ENCODE measurements around the gene FSIP1. TPM values are rescaled to one million over a fixed set of nuclear protein-coding genes. Genes with fewer than 3 reads are reported as not detected.

FSIP1 gene
- total RNA-seq, 2 donors from 2014 or later: 0.77 to 1.7 TPM

GRCh38 chr15:39792844-39793335 lies 10.2 kb upstream of the FSIP1 start:
- no peak overlapping the region for H3K27ac ChIP-seq (ENCODE audit: low read depth, low read length)
- no peak overlapping the region for H3K9ac ChIP-seq (ENCODE audit: extremely low read depth, low read length, poor library complexity, severe bottlenecking)
- no peak for TF ChIP-seq CTCF (conservative IDR thresholded peaks at IDR 0.05)
- H3K27me3 Mint-ChIP-seq (ENCODE audit: insufficient read depth): no peaks in the 10 kb centered on the region
- H3K4me1 ChIP-seq (ENCODE audit: control insufficient read depth, insufficient read depth, low read length): no peaks in the 10 kb centered on the region
- peaks cover 19% of the 10 kb centered on the region for H3K4me1 Mint-ChIP-seq
- no peaks in the 10 kb centered on the region for H3K9me3 Mint-ChIP-seq
- H3K36me3 ChIP-seq (ENCODE audit: control insufficient read depth, insufficient read depth, low read length): no peaks in the 10 kb centered on the region
- H3K9me3 ChIP-seq (ENCODE audit: control insufficient read depth, low read length): no peaks in the 10 kb centered on the region
- 94 to 100% methylated on average over 2 to 4 of the region's 4 CpGs for WGBS, 2 experiments (ENCODE audit: insufficient coverage in 1 of 2, insufficient read length in 1 of 2)
- H3K36me3 Mint-ChIP-seq (ENCODE audit: low read depth): no peaks in the 10 kb centered on the region
- H3K27me3 ChIP-seq (ENCODE audit: control insufficient read depth, insufficient read depth, low read length, poor library complexity, severe bottlenecking): no peaks in the 10 kb centered on the region
- H3K4me3 Mint-ChIP-seq: no peak overlapping the region
- DNase-seq: no peak
- H3K4me3 ChIP-seq (ENCODE audit: low read length): no peak overlapping the region
- H3K27ac Mint-ChIP-seq: no peak overlapping the region

GRCh38 chr15:39792025-39792843 lies 9.6 kb upstream of the FSIP1 start:
- no peaks in the 10 kb centered on the region for H3K36me3 Mint-ChIP-seq (ENCODE audit: low read depth)
- H3K27me3 Mint-ChIP-seq (ENCODE audit: insufficient read depth): no peaks in the 10 kb centered on the region
- Histone ChIP-seq H3K27me3 (ENCODE audit: control insufficient read depth, insufficient read depth, low read length, poor library complexity, severe bottlenecking) (no peaks in the 10 kb centered on the region), H3K9me3 (ENCODE audit: control insufficient read depth, low read length) (no peaks in the 10 kb centered on the region), H3K9ac (ENCODE audit: extremely low read depth, low read length, poor library complexity, severe bottlenecking) (no peak overlapping the region), H3K4me3 (ENCODE audit: low read length) (no peak overlapping the region), H3K36me3 (ENCODE audit: control insufficient read depth, insufficient read depth, low read length) (no peaks in the 10 kb centered on the region), H3K27ac (ENCODE audit: low read depth, low read length) (no peak overlapping the region), H3K4me1 (ENCODE audit: control insufficient read depth, insufficient read depth, low read length) (no peaks in the 10 kb centered on the region)
- peaks cover 26% of the 10 kb centered on the region for H3K4me1 Mint-ChIP-seq
- no peak for DNase-seq
- H3K27ac Mint-ChIP-seq: no peak overlapping the region
- TF ChIP-seq CTCF (conservative IDR thresholded peaks at IDR 0.05): no peak
- WGBS, 2 experiments (ENCODE audit: insufficient coverage in 1 of 2, insufficient read length in 1 of 2): 85 to 100% methylated on average over 1 to 5 of the region's 5 CpGs
- H3K9me3 Mint-ChIP-seq: no peaks in the 10 kb centered on the region
- H3K4me3 Mint-ChIP-seq: no peak overlapping the region

GRCh38 chr15:39789736-39790135 lies 7.1 kb upstream of the FSIP1 start:
- Histone ChIP-seq H3K27ac (ENCODE audit: low read depth, low read length) (no peak overlapping the region), H3K4me1 (ENCODE audit: control insufficient read depth, insufficient read depth, low read length) (no peaks in the 10 kb centered on the region), H3K36me3 (ENCODE audit: control insufficient read depth, insufficient read depth, low read length) (no peaks in the 10 kb centered on the region), H3K9me3 (ENCODE audit: control insufficient read depth, low read length) (no peaks in the 10 kb centered on the region), H3K27me3 (ENCODE audit: control insufficient read depth, insufficient read depth, low read length, poor library complexity, severe bottlenecking) (no peaks in the 10 kb centered on the region), H3K4me3 (ENCODE audit: low read length) (no peak overlapping the region), H3K9ac (ENCODE audit: extremely low read depth, low read length, poor library complexity, severe bottlenecking) (no peak overlapping the region)
- Mint-ChIP-seq H3K36me3 (ENCODE audit: low read depth) (no peaks in the 10 kb centered on the region), H3K27me3 (ENCODE audit: insufficient read depth) (no peaks in the 10 kb centered on the region), H3K4me3 (no peak overlapping the region), H3K4me1 (peaks cover 51% of the 10 kb centered on the region), H3K9me3 (no peaks in the 10 kb centered on the region), H3K27ac (no peak overlapping the region)
- WGBS, 2 experiments (ENCODE audit: insufficient coverage in 1 of 2, insufficient read length in 1 of 2): 87 to 93% methylated on average over 3 to 4 of the region's 4 CpGs
- TF ChIP-seq CTCF (conservative IDR thresholded peaks at IDR 0.05): no peak
- DNase-seq: no peak
